Mesothelial cell of epicardium (in vitro differentiated cells): Measurements from ENCODE around the gene PI3. TPM values are rescaled to one million over a fixed set of nuclear protein-coding genes. Genes with fewer than 3 reads are reported as not detected.

Experiments
- DNase-seq, 2 experiments: peaks; one replicate each; pipeline ENCODE4 v3.0.0; 2021; ENCODE audit warnings: low spot score in 2 of 2; ENCODE audit not compliant: unreplicated experiment in 2 of 2
- H3K27ac Mint-ChIP-seq: 2 replicates; pipeline ENCODE4 v1.8.0; 2021; ENCODE audit warnings: mixed read lengths
- H3K27me3 Mint-ChIP-seq: 2 replicates; pipeline ENCODE4 v1.8.0; 2021; ENCODE audit warnings: low read depth, mixed read lengths
- H3K36me3 Mint-ChIP-seq: 2 replicates; pipeline ENCODE4 v1.8.0; 2021; ENCODE audit warnings: mixed read lengths
- H3K4me1 Mint-ChIP-seq: 2 replicates; pipeline ENCODE4 v1.8.0; 2021; ENCODE audit warnings: mixed read lengths
- H3K4me3 Mint-ChIP-seq: 2 replicates; pipeline ENCODE4 v1.8.0; 2021; ENCODE audit warnings: mild to moderate bottlenecking, moderate library complexity, mixed read lengths
- H3K9me3 Mint-ChIP-seq: 2 replicates; pipeline ENCODE4 v1.8.0; 2021; ENCODE audit warnings: mixed read lengths
- CTCF ChIP-seq: fragments of 200-600 bp; sonication (generic); IDR thresholded peaks from one replicate; pipeline ENCODE4 v1.5.0; 2021; ENCODE audit warnings: antibody characterized with exemption; ENCODE audit not compliant: unreplicated experiment
- total RNA-seq: library from RNA; stranded (reverse); gene quantifications from 3 replicates; pipeline ENCODE4 v1.2.1, GENCODE V29; 2021

The PI3 gene
- total RNA-seq, 1 donor from 2014 or later = not detected

GRCh38 chr20:45156713-45157112, 18.0 kb upstream of the PI3 start:
- H3K4me3 Mint-ChIP-seq = no peak overlapping the region
- H3K27me3 Mint-ChIP-seq = peaks cover 43% of the 10 kb centered on the region
- no peak overlapping the region for H3K27ac Mint-ChIP-seq
- no peak for DNase-seq
- no peaks in the 10 kb centered on the region for H3K4me1 Mint-ChIP-seq
- TF ChIP-seq CTCF = no peak
- H3K9me3 Mint-ChIP-seq = peaks cover 26% of the 10 kb centered on the region
- H3K36me3 Mint-ChIP-seq = no peaks in the 10 kb centered on the region

- TF ChIP-seq CTCF = no peak
- Mint-ChIP-seq H3K4me3 (no peak overlapping the region), H3K27ac (no peak overlapping the region), H3K36me3 (no peaks in the 10 kb centered on the region), H3K27me3 (peaks cover 31% of the 10 kb centered on the region), H3K9me3 (peaks cover 38% of the 10 kb centered on the region), H3K4me1 (no peaks in the 10 kb centered on the region)
- no peak for DNase-seq
These were observed 16.7 kb upstream of the PI3 start for GRCh38 chr20:45157962-45158361.

- Mint-ChIP-seq H3K4me3 (no peak overlapping the region), H3K27ac (no peak overlapping the region)
These were observed 11.5 kb upstream of the PI3 start for GRCh38 chr20:45163083-45163803.

GRCh38 chr20:45164906-45165305, 9.8 kb upstream of the PI3 start:
- H3K9me3 Mint-ChIP-seq = peaks cover 73% of the 10 kb centered on the region
- no peak for DNase-seq
- no peaks in the 10 kb centered on the region for H3K36me3 Mint-ChIP-seq
- no peak for TF ChIP-seq CTCF
- no peak overlapping the region for H3K27ac Mint-ChIP-seq
- H3K4me1 Mint-ChIP-seq = no peaks in the 10 kb centered on the region
- H3K4me3 Mint-ChIP-seq = no peak overlapping the region
- peaks cover 6% of the 10 kb centered on the region for H3K27me3 Mint-ChIP-seq

More at GRCh38 chr20:45163083-45163803, 11.5 kb upstream of the PI3 start:
- no peak for DNase-seq
- H3K4me1 Mint-ChIP-seq = no peaks in the 10 kb centered on the region
- peaks cover 11% of the 10 kb centered on the region for H3K27me3 Mint-ChIP-seq
- TF ChIP-seq CTCF = no peak
- H3K36me3 Mint-ChIP-seq = no peaks in the 10 kb centered on the region
- peaks cover 70% of the 10 kb centered on the region for H3K9me3 Mint-ChIP-seq

- Mint-ChIP-seq H3K36me3 (no peaks in the 10 kb centered on the region), H3K27me3 (peaks cover 31% of the 10 kb centered on the region), H3K4me3 (no peak overlapping the region), H3K27ac (no peak overlapping the region), H3K4me1 (no peaks in the 10 kb centered on the region), H3K9me3 (peaks cover 22% of the 10 kb centered on the region)
- TF ChIP-seq CTCF = no peak
- DNase-seq = no peak
These were observed 1.2 kb upstream of the PI3 start for GRCh38 chr20:45173522-45173921.
